ENCODE measurements around the gene TXLNA.

The TXLNA gene

DNA sequence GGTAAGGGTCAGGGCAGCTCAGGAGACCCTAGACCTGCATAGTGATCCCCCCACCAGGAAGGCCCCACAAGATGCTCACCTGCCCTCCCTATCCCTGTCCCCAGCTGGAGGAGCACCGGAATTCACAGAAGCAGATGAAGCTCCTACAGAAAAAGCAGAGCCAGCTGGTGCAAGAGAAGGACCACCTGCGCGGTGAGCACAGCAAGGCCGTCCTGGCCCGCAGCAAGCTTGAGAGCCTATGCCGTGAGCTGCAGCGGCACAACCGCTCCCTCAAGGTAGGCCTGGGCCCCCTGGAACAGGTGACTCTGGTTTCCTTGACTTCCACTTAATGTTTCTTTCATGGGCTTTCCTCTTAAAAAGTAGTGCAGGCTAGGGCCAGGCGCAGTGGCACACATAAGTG, 8.4 kb downstream of the TXLNA start:
- no peak for TF ChIP-seq ZFX (IDR thresholded peaks at IDR 0.05)
- TF ChIP-seq, protein P1, sequence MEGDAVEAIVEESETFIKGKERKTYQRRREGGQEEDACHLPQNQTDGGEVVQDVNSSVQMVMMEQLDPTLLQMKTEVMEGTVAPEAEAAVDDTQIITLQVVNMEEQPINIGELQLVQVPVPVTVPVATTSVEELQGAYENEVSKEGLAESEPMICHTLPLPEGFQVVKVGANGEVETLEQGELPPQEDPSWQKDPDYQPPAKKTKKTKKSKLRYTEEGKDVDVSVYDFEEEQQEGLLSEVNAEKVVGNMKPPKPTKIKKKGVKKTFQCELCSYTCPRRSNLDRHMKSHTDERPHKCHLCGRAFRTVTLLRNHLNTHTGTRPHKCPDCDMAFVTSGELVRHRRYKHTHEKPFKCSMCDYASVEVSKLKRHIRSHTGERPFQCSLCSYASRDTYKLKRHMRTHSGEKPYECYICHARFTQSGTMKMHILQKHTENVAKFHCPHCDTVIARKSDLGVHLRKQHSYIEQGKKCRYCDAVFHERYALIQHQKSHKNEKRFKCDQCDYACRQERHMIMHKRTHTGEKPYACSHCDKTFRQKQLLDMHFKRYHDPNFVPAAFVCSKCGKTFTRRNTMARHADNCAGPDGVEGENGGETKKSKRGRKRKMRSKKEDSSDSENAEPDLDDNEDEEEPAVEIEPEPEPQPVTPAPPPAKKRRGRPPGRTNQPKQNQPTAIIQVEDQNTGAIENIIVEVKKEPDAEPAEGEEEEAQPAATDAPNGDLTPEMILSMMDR (conservative IDR thresholded peaks at IDR 0.05), result no peak
- no peak overlapping the region for H3K27ac ChIP-seq

DNA sequence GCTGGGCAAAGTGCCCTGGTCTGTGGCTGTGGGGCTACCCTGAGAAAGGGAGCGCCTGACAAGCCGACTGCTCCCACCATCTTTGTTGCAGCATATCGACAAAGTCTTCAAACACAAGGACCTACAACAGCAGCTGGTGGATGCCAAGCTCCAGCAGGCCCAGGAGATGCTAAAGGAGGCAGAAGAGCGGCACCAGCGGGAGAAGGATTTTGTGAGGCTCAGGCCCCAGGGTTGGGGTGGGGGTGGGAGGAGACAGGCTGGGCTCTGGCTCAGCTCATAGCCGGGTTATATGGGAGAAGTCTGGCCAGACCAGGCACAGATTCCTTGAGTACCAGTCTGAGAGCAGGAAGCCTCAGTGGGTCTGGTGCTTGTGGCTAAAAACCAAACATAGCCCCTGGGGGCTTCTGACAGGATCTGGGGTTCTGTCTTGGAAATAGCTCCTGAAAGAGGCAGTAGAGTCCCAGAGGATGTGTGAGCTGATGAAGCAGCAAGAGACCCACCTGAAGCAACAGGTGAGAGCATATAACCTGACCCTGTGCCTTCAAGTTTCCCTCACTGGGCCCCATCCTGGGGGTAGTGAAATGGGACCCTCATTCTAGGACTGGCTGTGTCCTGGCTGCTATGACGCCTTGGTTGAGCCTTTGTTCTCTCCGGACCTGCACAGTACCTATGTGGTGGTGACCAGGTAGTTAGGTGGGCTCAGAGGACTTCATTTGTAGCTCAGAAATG, 12.9 kb downstream of the TXLNA start:
- TF ChIP-seq, protein P1 (conservative IDR thresholded peaks at IDR 0.05), result no peak
- no peak for TF ChIP-seq ZFX (IDR thresholded peaks at IDR 0.05)
- no peak overlapping the region for H3K27ac ChIP-seq

DNA sequence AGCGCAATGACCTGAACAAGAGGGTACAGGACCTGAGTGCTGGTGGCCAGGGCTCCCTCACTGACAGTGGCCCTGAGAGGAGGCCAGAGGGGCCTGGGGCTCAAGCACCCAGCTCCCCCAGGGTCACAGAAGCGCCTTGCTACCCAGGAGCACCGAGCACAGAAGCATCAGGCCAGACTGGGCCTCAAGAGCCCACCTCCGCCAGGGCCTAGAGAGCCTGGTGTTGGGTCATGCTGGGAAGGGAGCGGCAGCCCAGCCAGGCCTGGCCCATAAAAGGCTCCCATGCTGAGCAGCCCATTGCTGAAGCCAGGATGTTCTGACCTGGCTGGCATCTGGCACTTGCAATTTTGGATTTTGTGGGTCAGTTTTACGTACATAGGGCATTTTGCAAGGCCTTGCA, 15.5 kb downstream of the TXLNA start:
- TF ChIP-seq, protein P1 (conservative IDR thresholded peaks at IDR 0.05), result no peak
- no peak for TF ChIP-seq ZFX (IDR thresholded peaks at IDR 0.05)

DNA sequence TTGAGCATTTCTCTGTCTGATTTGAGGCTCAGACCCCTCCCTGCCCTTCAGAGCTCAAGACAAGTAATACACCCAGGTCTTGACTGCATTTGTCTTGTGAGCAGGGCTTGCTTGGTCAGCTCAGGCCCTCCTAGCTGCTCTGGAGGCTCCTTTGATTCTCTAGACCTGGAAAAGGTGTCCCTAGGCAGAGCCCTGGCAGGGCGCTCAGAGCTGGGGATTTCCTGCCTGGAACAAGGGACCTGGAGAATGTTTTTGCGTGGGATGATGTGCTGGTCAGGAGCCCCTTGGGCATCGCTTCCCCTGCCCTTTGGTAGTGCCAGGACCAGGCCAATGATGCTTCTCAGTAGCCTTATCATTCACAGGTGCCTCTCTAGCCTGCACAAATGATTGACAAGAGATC, 16.1 kb downstream of the TXLNA start:
- H3K27ac ChIP-seq, result no peak overlapping the region
- TF ChIP-seq, protein P1 (conservative IDR thresholded peaks at IDR 0.05), result no peak
- no peak for TF ChIP-seq ZFX (IDR thresholded peaks at IDR 0.05)

More for the DNA sequence above, 15.5 kb downstream of the TXLNA start:
- no peak overlapping the region for H3K27ac ChIP-seq

DNA sequence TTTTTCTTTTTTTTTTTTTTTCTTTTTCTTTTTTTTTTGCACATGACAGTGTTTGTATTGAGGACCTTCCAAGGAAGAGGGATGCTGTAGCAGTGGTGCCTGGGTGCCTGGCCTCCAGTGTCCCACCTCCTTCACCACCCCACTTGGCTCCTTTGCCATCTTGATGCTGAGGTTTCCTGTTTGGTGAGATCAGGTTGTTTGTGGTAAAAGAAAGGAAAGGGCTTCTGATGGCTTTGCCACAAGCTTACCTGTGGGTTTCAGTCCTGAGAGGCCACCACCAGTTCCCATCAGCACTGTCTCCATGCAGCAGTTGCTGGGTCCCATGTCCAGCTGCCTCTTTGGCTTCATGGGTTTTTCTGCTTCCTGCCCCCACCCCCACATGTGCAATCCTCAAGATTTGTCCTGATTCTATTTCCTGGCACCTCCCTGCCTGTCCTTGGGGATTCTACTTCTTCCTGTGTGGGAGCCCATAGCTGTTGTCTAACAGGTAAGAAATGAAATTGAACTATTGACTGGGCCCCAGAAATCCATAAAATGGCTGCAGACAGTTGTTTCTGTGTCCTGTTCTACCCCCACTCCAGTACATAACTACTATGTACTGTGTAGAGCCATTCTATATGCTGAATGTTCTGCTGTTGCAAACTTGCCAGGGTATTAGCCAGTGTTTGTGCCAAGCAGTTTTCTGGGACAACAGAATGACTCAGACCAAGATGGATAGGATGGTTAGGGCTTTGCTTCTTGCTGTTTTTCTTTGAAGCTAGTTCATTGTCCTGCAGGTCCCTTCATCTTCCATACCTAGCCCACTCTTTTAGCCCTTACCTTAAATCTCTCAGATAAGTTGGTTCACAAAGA, 16.7 kb downstream of the TXLNA start:
- TF ChIP-seq, protein P1 (conservative IDR thresholded peaks at IDR 0.05), result no peak
- no peak for TF ChIP-seq ZFX (IDR thresholded peaks at IDR 0.05)
- H3K27ac ChIP-seq, result no peak overlapping the region

DNA sequence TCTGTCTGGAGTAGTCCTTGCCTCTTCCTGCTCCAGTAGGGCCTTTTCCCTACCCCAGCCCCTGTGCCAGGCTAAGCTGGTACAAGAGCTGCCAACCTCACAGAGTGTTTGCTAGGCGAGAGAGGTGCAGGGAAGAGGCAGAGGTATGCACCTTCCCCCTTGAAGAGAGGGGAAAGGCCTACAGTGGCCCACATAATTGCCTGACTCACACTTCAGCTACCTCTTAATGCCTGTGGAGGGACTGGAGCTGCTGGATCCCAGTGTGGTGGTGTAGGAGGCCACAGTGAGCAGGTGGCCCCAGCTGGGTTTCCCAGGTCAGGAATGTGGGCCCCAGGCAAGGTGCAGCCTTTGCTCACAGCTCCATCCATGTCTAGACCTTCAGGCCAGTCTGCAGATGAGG, 17.6 kb downstream of the TXLNA start:
- TF ChIP-seq ZFX (IDR thresholded peaks at IDR 0.05), result no peak
- TF ChIP-seq, protein P1 (conservative IDR thresholded peaks at IDR 0.05), result no peak
- H3K27ac ChIP-seq, result no peak overlapping the region

DNA sequence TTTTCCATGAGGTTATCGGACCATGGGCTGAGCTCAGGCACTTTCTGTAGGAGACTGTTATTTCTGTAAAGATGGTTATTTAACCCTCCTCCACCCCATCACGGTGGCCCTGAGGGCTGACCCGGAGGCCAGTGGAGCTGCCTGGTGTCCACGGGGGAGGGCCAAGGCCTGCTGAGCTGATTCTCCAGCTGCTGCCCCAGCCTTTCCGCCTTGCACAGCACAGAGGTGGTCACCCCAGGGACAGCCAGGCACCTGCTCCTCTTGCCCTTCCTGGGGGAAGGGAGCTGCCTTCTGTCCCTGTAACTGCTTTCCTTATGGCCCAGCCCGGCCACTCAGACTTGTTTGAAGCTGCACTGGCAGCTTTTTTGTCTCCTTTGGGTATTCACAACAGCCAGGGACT, 18.4 kb downstream of the TXLNA start:
- TF ChIP-seq, protein P1 (conservative IDR thresholded peaks at IDR 0.05), result no peak
- no peak for TF ChIP-seq ZFX (IDR thresholded peaks at IDR 0.05)
- no peak overlapping the region for H3K27ac ChIP-seq

All from C4-2B (cell line).